ENCODE measurements around the gene LATS2.
"Not testable (repeated sequence)": the region's sequence is repeated elsewhere in the genome, so short reads cannot be mapped to it uniquely, and the experiment has no call there.

Gene LATS2

GRCh38 chr13:20953245-20953931 is 108.0 kb downstream of the LATS2 start:
- no peak for DNase-seq

GRCh38 chr13:20952838-20953237 is 108.5 kb downstream of the LATS2 start:
- DNase-seq: no peak

- DNase-seq: not testable (repeated sequence)
Measured at GRCh38 chr13:20948001-20948400, 113.4 kb downstream of the LATS2 start.

- DNase-seq: no peak
Measured at GRCh38 chr13:20945952-20946383, 115.4 kb downstream of the LATS2 start.

- no peak for DNase-seq
Measured at GRCh38 chr13:20942938-20943559, 118.3 kb downstream of the LATS2 start.

DNA sequence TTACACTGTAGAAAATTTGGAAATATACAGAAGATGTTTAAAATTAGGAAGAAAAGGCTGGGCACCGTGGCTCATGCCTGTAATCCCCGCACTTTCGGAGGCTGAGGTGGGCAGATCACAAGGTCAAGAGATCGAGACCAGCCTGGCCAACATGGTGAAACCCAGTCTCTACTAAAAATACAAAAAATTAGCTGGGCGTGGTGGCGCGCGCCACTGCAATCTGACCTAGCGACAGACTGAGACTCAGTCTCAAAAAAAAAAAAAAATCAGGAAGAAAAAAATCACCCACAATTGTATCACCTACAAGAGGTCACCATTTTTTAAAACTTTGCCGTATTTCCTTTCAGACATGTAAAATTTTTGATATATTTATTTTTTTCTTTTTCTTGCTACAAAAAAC is 120.9 kb downstream of the LATS2 start:
- not testable (repeated sequence) for DNase-seq

DNA sequence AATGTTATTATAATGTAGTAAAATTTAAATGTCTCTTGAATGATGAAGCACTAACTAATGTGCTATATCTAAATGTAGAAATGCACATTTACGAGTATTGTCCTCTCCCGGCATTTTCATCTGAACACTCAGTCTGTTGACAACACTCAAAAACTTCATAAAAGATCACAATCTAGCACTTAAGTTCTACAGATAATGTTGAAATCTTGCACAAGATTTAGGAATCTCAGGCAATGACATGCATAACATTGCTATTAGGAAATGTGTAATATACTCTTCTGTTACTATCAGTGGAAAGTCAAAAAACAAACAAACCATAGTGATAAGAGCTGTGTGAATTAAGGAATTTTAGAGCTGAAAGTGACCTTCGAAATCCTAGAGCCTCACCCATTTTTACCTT is 121.3 kb downstream of the LATS2 start:
- DNase-seq: no peak

DNA sequence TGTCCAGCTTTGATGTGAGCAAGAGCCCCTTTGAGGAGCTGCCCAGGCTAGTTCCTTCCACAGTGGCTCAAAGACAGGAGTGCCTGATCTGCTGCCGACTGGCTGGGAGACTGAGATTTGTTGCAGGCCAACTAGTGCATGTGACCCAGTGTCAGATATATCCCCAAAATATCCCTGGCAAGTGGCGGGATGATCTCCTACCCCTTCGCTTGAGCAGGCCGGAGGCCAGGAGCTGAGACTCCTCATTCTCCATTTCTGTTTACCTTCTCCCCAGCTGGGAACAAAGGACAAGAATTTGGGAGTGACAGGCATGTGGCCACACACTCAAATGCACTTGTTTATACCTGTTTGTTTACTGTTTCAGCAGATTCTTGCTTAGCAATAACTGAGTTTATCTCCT is 121.7 kb downstream of the LATS2 start:
- DNase-seq: no peak

GRCh38 chr13:20938302-20938701 is 123.1 kb downstream of the LATS2 start:
- DNase-seq: no peak

GRCh38 chr13:20927596-20928257 is 133.7 kb downstream of the LATS2 start:
- DNase-seq: no peak

DNA sequence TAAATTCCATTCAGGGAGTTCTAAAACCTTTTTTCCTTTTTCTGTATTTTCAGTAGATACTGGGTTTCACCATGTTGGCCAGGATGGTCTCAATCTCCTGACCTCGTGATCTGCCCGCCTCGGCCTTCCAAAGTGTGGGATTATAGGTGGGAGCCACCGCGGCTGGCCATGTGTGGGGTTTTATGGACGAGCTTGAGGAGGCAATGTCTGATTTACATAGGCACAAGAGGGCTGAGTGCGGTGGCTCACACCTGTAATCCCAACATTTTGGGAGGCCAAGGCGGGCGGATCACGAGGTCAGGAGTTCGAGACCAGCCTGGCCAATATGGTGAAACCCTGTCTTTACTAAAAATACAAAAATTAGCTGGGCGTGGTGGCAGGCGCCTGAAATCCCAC is 136.0 kb downstream of the LATS2 start:
- DNase-seq: not testable (repeated sequence)

DNA sequence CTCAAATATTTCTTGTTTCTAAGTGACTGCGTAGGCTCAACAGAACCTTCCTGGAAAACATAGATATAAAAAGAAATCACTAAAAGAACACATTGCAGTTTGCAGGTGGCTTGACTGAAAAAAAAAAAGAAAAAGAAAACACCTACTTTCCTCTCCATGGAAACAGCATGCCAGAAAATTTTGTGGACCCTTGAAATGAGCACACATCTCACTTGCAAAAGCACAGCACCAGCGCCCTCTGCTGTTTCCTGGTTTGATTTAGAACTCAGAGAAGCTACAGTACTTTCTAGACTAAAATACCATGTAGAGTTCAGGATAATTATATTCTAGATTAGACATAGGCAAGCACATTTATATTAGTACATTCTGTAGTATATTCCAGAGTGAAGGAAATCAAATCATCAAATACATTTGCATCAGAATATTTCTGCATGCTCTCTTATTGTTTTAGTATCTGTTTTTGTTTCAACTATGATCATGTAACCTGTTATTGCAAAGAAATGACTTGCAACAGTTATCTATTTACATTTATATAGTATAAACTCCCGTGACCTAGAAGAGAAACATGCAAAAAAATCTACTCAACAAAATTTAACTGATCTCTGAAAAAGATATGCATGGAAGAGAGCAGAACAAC is 136.5 kb downstream of the LATS2 start:
- peak; percentile 30 to 53 (median 36) for DNase-seq

GRCh38 chr13:20923272-20923671 is 138.1 kb downstream of the LATS2 start:
- no peak for DNase-seq

All from activated CD4-positive, CD25-positive, alpha-beta regulatory T cell (primary cell).